ENCODE data around the gene KANTR.

KANTR gene

GRCh38 chrX:53114864-53115549 is 21.1 kb downstream of the KANTR start:
- H3K36me3 ChIP-seq (ENCODE audit: insufficient read depth, insufficient read length, low read length), result peaks cover 5% of the 10 kb centered on the region
- TF ChIP-seq YY1 (IDR thresholded peaks at IDR 0.05; ENCODE audit: insufficient read depth, insufficient read length) (no peak), ZNF274 (IDR thresholded peaks at IDR 0.05; ENCODE audit: low read depth, low read length) (no peak)
- peaks cover 3% of the 10 kb centered on the region for H3K4me1 ChIP-seq (ENCODE audit: insufficient read depth, insufficient read length)
- no peaks in the 10 kb centered on the region for H3K9me3 ChIP-seq (ENCODE audit: insufficient read depth, low read length)
- H3K9ac ChIP-seq (ENCODE audit: insufficient read length, low read depth), result no peak overlapping the region
- DNase-seq (ENCODE audit: low read depth, low spot score), result no peak
- H3K27me3 ChIP-seq (ENCODE audit: insufficient read depth, insufficient read length), result no peaks in the 10 kb centered on the region
- H3K4me3 ChIP-seq (ENCODE audit: insufficient read length, low read depth), result no peak overlapping the region

GRCh38 chrX:53115550-53115874 is 21.6 kb downstream of the KANTR start:
- TF ChIP-seq SUZ12 (IDR thresholded peaks at IDR 0.05; ENCODE audit: extremely low read depth, insufficient read depth, insufficient read length) (no peak), ZNF274 (IDR thresholded peaks at IDR 0.05; ENCODE audit: low read depth, low read length) (no peak), YY1 (IDR thresholded peaks at IDR 0.05; ENCODE audit: insufficient read depth, insufficient read length) (no peak)
- Histone ChIP-seq H3K9me3 (ENCODE audit: insufficient read depth, low read length) (no peaks in the 10 kb centered on the region), H3K27me3 (ENCODE audit: insufficient read depth, insufficient read length) (no peaks in the 10 kb centered on the region), H3K9ac (ENCODE audit: insufficient read length, low read depth) (no peak overlapping the region), H3K4me1 (ENCODE audit: insufficient read depth, insufficient read length) (peaks cover 3% of the 10 kb centered on the region), H3K36me3 (ENCODE audit: insufficient read depth, insufficient read length, low read length) (peaks cover 5% of the 10 kb centered on the region), H3K4me3 (ENCODE audit: insufficient read length, low read depth) (no peak overlapping the region)
- no peak for DNase-seq (ENCODE audit: low read depth, low spot score)

GRCh38 chrX:53116101-53116500 is 22.2 kb downstream of the KANTR start:
- H3K4me1 ChIP-seq (ENCODE audit: insufficient read depth, insufficient read length), result peaks cover 3% of the 10 kb centered on the region
- H3K4me3 ChIP-seq (ENCODE audit: insufficient read length, low read depth), result no peak overlapping the region
- no peak for DNase-seq (ENCODE audit: low read depth, low spot score)
- no peak overlapping the region for H3K9ac ChIP-seq (ENCODE audit: insufficient read length, low read depth)
- no peaks in the 10 kb centered on the region for H3K9me3 ChIP-seq (ENCODE audit: insufficient read depth, low read length)
- peaks cover 5% of the 10 kb centered on the region for H3K36me3 ChIP-seq (ENCODE audit: insufficient read depth, insufficient read length, low read length)
- TF ChIP-seq YY1 (IDR thresholded peaks at IDR 0.05; ENCODE audit: insufficient read depth, insufficient read length), result no peak
- no peak for TF ChIP-seq SUZ12 (IDR thresholded peaks at IDR 0.05; ENCODE audit: extremely low read depth, insufficient read depth, insufficient read length)
- no peak for TF ChIP-seq ZNF274 (IDR thresholded peaks at IDR 0.05; ENCODE audit: low read depth, low read length)
- no peaks in the 10 kb centered on the region for H3K27me3 ChIP-seq (ENCODE audit: insufficient read depth, insufficient read length)

GRCh38 chrX:53122013-53122412 is 28.1 kb downstream of the KANTR start:
- no peak for TF ChIP-seq YY1 (IDR thresholded peaks at IDR 0.05; ENCODE audit: insufficient read depth, insufficient read length)
- TF ChIP-seq SUZ12 (IDR thresholded peaks at IDR 0.05; ENCODE audit: extremely low read depth, insufficient read depth, insufficient read length), result no peak
- TF ChIP-seq ZNF274 (IDR thresholded peaks at IDR 0.05; ENCODE audit: low read depth, low read length), result no peak
- no peak overlapping the region for H3K4me3 ChIP-seq (ENCODE audit: insufficient read length, low read depth)

GRCh38 chrX:53125506-53125905 is 31.6 kb downstream of the KANTR start:
- Histone ChIP-seq H3K36me3 (ENCODE audit: insufficient read depth, insufficient read length, low read length) (peaks cover 5% of the 10 kb centered on the region), H3K9ac (ENCODE audit: insufficient read length, low read depth) (no peak overlapping the region), H3K4me1 (ENCODE audit: insufficient read depth, insufficient read length) (no peaks in the 10 kb centered on the region), H3K27me3 (ENCODE audit: insufficient read depth, insufficient read length) (no peaks in the 10 kb centered on the region), H3K9me3 (ENCODE audit: insufficient read depth, low read length) (no peaks in the 10 kb centered on the region), H3K4me3 (ENCODE audit: insufficient read length, low read depth) (no peak overlapping the region)
- DNase-seq (ENCODE audit: low read depth, low spot score), result no peak
- TF ChIP-seq ZNF274 (IDR thresholded peaks at IDR 0.05; ENCODE audit: low read depth, low read length) (no peak), YY1 (IDR thresholded peaks at IDR 0.05; ENCODE audit: insufficient read depth, insufficient read length) (no peak), SUZ12 (IDR thresholded peaks at IDR 0.05; ENCODE audit: extremely low read depth, insufficient read depth, insufficient read length) (no peak)

More at GRCh38 chrX:53122013-53122412, 28.1 kb downstream of the KANTR start:
- Histone ChIP-seq H3K9ac (ENCODE audit: insufficient read length, low read depth) (no peak overlapping the region), H3K4me1 (ENCODE audit: insufficient read depth, insufficient read length) (no peaks in the 10 kb centered on the region), H3K36me3 (ENCODE audit: insufficient read depth, insufficient read length, low read length) (peaks cover 5% of the 10 kb centered on the region), H3K27me3 (ENCODE audit: insufficient read depth, insufficient read length) (no peaks in the 10 kb centered on the region), H3K9me3 (ENCODE audit: insufficient read depth, low read length) (no peaks in the 10 kb centered on the region)
- no peak for DNase-seq (ENCODE audit: low read depth, low spot score)

GRCh38 chrX:53126377-53126776 is 32.4 kb downstream of the KANTR start:
- Histone ChIP-seq H3K9ac (ENCODE audit: insufficient read length, low read depth) (no peak overlapping the region), H3K27me3 (ENCODE audit: insufficient read depth, insufficient read length) (no peaks in the 10 kb centered on the region), H3K9me3 (ENCODE audit: insufficient read depth, low read length) (no peaks in the 10 kb centered on the region), H3K4me1 (ENCODE audit: insufficient read depth, insufficient read length) (no peaks in the 10 kb centered on the region), H3K4me3 (ENCODE audit: insufficient read length, low read depth) (no peak overlapping the region), H3K36me3 (ENCODE audit: insufficient read depth, insufficient read length, low read length) (peaks cover 5% of the 10 kb centered on the region)
- no peak for TF ChIP-seq ZNF274 (IDR thresholded peaks at IDR 0.05; ENCODE audit: low read depth, low read length)
- TF ChIP-seq SUZ12 (IDR thresholded peaks at IDR 0.05; ENCODE audit: extremely low read depth, insufficient read depth, insufficient read length), result no peak
- TF ChIP-seq YY1 (IDR thresholded peaks at IDR 0.05; ENCODE audit: insufficient read depth, insufficient read length), result no peak
- no peak for DNase-seq (ENCODE audit: low read depth, low spot score)

GRCh38 chrX:53128097-53128749 is 34.3 kb downstream of the KANTR start:
- H3K9ac ChIP-seq (ENCODE audit: insufficient read length, low read depth), result no peak overlapping the region
- DNase-seq (ENCODE audit: low read depth, low spot score), result no peak
- H3K36me3 ChIP-seq (ENCODE audit: insufficient read depth, insufficient read length, low read length), result peaks cover 5% of the 10 kb centered on the region
- no peaks in the 10 kb centered on the region for H3K27me3 ChIP-seq (ENCODE audit: insufficient read depth, insufficient read length)
- no peaks in the 10 kb centered on the region for H3K9me3 ChIP-seq (ENCODE audit: insufficient read depth, low read length)
- no peak for TF ChIP-seq YY1 (IDR thresholded peaks at IDR 0.05; ENCODE audit: insufficient read depth, insufficient read length)
- TF ChIP-seq SUZ12 (IDR thresholded peaks at IDR 0.05; ENCODE audit: extremely low read depth, insufficient read depth, insufficient read length), result no peak
- TF ChIP-seq ZNF274 (IDR thresholded peaks at IDR 0.05; ENCODE audit: low read depth, low read length), result no peak
- no peak overlapping the region for H3K4me3 ChIP-seq (ENCODE audit: insufficient read length, low read depth)
- no peaks in the 10 kb centered on the region for H3K4me1 ChIP-seq (ENCODE audit: insufficient read depth, insufficient read length)

Data from NT2/D1 (cell line).